ENCODE results near the gene SERPINA3.

The SERPINA3 gene

GRCh38 chr14:94628578-94628977 lies 16.4 kb downstream of the SERPINA3 start:
- no peak for TF ChIP-seq ZFX (IDR thresholded peaks at IDR 0.05)
- TF ChIP-seq CTCF (conservative IDR thresholded peaks at IDR 0.05), result no peak
- no peak overlapping the region for H3K27ac ChIP-seq

GRCh38 chr14:94630396-94630795 lies 18.2 kb downstream of the SERPINA3 start:
- no peak overlapping the region for H3K27ac ChIP-seq
- TF ChIP-seq CTCF (conservative IDR thresholded peaks at IDR 0.05) (no peak), ZFX (IDR thresholded peaks at IDR 0.05) (no peak)

GRCh38 chr14:94631050-94631449 lies 18.9 kb downstream of the SERPINA3 start:
- no peak overlapping the region for H3K27ac ChIP-seq
- TF ChIP-seq CTCF (conservative IDR thresholded peaks at IDR 0.05), result no peak
- TF ChIP-seq ZFX (IDR thresholded peaks at IDR 0.05), result no peak

GRCh38 chr14:94631536-94632304 lies 19.5 kb downstream of the SERPINA3 start:
- H3K27ac ChIP-seq, result no peak overlapping the region
- no peak for TF ChIP-seq ZFX (IDR thresholded peaks at IDR 0.05)

GRCh38 chr14:94632305-94632590 lies 20.1 kb downstream of the SERPINA3 start:
- H3K27ac ChIP-seq, result no peak overlapping the region

GRCh38 chr14:94633121-94633520 lies 20.9 kb downstream of the SERPINA3 start:
- TF ChIP-seq ZFX (IDR thresholded peaks at IDR 0.05) (no peak), CTCF (conservative IDR thresholded peaks at IDR 0.05) (no peak)
- no peak overlapping the region for H3K27ac ChIP-seq

More at GRCh38 chr14:94632305-94632590, 20.1 kb downstream of the SERPINA3 start:
- TF ChIP-seq CTCF (conservative IDR thresholded peaks at IDR 0.05) (no peak), ZFX (IDR thresholded peaks at IDR 0.05) (no peak)

- TF ChIP-seq CTCF (conservative IDR thresholded peaks at IDR 0.05), result no peak
- no peak for TF ChIP-seq ZFX (IDR thresholded peaks at IDR 0.05)
- no peak overlapping the region for H3K27ac ChIP-seq
Observed at GRCh38 chr14:94635154-94635553, 23.0 kb downstream of the SERPINA3 start.
